NCI-H1436 (cell line): ENCODE data around the gene THAP7.
"Not testable (repeated sequence)": the region's sequence is repeated elsewhere in the genome, so short reads cannot be mapped to it uniquely, and the experiment has no call there.

ENCODE experiments used
- DNase-seq: peaks from one replicate; lab custom pipeline; 2025; lab: John Stamatoyannopoulos, UW

THAP7 gene, protein sequence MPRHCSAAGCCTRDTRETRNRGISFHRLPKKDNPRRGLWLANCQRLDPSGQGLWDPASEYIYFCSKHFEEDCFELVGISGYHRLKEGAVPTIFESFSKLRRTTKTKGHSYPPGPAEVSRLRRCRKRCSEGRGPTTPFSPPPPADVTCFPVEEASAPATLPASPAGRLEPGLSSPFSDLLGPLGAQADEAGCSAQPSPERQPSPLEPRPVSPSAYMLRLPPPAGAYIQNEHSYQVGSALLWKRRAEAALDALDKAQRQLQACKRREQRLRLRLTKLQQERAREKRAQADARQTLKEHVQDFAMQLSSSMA

DNA sequence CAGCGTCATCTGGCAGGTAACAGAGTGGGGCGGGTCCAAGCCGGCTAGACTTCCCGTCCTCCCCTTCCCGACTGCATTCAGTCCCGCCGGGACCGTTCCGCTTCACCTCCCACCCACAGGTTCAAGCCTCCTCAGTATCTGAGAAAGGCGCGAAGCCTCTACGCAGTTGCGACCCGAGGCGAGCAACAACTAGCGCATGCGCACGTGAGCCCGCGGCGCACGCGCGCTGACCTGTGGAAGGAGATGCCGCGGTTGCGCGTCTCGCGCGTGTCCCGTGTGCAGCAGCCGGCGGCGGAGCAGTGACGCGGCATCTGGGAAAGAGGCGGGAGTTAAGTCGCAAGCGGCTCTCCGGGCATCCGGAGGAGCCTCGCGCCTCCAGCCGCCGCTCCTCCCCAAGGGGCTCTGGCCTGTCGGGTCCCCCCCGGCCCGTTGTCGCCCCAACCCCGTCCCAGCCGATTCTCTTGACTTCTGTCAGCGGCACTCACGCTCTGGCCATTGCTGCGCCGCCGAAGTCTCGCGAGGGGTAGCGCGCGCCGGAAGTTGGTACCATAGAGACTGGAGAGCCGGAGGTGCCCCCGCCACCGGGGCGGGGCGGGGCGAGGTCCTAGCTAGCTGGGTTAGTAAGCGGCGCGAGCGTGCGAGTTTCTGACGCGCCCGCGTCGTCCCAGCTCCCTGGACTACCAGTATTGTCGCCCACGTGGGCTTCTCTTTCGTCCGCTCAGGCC is at the start of gene THAP7:
Gene THAP7 (minus strand): TSS at position 518 of the 725 bp plus-strand sequence. CDS start 207 bp downstream, at position 311.
- peak; percentile 92 for DNase-seq

DNA sequence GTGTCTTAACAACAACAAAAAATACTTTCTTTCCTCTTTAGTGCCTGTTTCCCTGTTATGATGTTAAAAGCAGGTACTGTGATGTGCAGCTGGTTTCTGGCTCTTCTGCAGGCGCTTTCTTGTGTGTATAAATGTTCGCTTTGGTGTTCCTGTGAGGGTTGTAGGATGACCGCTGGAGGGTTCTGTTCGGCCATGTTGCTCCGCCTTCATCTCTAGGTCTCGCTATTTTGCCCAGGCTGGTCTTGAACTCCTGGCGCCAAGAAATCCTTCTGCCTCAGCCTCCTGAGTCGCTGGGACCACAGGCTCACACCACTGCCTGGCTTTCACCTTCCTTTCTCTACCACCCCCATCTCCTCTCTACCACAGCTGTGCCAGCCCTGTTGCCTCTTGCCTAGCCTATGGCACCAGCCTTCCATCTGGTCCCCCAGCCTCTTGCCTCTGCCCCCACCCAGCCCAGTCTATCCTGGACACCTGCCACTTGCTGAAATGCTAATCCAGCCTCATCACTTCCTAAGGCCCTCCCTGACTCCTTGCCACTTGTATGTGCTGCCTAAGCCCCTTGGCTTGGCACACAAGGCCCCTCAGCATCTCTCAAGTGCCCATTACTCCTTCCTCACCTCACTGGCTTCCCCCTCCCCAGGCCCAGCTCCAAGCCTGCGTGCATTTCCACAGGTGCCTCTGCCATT is 49.4 kb upstream of the THAP7 start:
- no peak for DNase-seq

DNA sequence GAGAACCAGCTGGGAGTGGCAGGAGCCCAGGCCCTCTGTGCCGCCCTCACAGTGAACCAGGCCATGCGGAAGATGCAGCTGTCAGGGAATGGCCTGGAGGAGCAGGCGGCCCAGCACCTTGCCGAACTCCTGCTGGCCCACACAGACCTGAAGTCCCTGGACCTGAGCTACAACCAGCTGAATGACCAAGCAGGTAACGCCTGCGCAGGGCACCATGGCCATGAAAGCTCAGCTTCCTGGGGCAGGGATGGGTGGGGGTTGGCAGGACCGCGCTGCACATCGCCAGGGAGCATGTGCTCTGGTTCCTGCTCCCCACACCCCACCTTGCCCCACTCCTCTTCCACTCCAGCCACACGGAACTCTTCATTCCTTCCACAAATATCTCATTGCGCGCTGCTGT is 47.0 kb upstream of the THAP7 start:
- not testable (repeated sequence) for DNase-seq

DNA sequence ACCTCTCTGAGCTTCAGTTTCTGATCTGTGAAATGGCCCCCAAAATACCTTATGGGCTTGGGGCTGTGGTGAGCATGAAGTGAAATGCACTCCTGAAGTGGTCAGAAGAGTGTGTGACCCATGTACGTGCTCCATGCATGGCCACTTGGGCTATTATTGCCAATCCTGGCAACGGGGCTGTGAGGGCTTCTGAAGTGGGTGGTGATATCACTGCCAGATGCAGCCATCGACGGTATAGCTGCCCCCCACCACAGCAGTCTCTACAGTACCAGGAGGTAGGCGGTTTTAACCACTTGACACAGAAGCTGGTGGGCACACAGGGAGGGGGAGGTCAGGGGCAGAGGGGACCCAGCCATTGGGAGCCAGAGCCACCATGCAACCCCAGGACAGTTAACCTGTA is 46.5 kb upstream of the THAP7 start:
- not testable (repeated sequence) for DNase-seq

DNA sequence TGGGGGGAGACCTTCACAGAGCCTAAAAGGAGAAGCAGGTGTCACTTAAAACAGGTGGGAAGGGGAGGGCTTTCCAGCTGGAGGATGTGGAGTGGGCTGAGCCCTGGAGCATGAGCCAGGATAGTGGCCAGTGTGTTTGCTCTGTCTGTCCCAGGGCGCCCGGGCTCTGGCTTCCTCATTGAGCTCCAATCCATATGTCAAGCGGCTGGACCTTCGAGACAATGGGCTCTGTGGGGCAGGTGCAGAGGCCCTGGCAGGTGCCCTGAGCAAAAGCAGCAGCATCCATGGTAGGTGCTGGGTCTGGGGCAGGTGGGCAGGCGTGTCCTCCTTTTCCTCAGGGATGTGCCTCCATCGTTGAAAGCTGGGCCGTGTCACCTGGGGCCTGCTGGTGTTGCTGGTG is 45.8 kb upstream of the THAP7 start:
- DNase-seq: no peak

DNA sequence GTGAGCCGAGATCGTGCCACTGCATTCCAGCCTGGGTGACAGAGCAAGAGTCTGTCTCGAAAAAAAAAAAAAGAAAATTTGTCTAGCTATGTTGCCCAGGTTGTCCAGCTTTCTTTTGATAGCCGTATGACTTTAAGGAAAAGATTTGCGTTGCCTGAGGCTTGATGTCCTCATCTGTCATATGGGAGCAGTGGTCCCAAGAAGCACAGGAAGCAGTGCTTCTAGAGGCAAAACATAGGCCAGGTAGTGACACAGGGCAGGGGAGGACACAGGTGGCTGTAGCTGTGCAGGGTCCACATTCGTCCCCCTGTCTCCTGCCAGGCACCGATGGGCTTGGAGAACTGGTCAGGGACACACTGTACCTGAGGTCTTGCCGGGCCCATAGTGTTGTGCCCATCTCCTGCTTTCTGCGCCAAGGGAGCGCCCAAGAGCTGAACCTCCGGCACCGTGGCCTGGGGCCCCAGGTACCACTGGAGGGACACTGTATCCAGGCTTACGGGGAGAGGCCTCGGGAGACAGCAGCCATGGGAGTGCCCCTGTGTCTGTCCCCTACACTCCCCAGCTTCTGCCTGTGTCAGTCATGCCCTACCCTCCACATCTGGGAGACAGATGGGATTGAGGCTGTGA is 45.2 kb upstream of the THAP7 start:
- DNase-seq: no peak

DNA sequence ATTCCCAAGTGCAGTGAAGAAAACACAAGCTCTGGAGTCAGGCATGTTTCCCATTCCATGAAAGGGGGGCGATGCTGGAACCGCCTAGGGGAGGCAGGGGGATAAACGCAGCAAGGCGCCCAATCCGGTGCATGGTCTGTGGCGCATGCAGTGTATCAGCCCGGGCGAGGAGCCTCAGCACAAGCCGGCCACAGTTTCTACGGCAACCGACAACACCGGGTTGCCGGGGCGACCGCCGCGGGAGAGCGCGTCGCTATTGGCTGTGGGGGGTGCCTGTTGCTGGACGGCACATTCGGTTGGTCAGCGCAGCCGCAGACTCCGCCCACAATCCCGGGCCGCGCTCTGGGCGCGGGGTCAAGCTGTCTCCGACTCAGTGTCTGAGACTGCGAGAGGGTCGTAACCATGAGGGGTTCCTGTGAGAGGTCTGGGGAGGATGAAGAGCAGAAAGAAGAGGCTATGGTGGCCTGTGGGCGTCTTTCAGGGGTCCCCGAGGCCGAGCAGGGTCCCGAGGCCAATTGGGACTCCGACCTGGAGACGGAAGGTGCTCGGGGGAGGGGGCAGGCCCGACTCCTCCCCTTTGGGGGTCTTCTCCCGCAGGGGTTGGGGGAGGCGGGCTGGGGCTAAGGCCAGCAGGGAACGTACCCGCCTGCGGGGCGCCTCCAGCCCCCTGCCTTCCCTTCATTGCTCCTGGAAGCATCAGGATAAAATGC is 43.8 kb upstream of the THAP7 start, which contains the start of gene LRRC74B:
Gene LRRC74B (plus strand): TSS at position 362 of the 710 bp plus-strand sequence. CDS start 41 bp downstream, at position 403.
- DNase-seq: peak; percentile 85

DNA sequence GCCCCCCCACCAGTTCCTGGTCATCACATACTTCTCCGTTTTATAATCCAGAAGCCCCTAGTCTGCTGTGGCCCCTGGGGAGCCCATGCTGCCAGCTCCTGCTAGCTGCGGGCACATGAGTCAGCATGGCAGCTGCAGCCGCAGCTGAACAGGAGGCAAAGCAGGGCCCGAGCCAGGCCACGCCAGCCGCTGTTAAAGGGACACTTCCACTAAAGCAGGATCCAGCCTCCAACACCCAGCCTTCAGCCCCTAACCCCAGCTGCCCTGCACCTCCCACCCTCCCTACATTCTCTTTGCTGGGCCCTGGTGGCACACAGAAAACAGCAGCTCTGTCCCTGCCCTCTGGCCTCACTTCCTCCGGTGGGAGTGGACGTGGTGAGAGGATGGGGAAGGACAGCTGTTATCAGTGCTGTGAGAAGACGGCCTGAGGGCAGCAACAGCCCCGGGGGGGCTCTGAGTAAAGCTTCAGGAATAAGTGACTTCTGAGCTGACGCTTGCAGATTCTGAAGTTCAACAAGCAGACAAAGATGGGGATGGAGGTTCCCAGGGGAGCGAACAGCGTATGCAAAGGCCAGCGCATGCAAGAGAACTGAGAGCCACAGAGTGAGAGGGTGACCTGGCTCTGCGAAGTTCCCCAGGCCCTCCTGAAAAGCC is 43.1 kb upstream of the THAP7 start:
- no peak for DNase-seq

DNA sequence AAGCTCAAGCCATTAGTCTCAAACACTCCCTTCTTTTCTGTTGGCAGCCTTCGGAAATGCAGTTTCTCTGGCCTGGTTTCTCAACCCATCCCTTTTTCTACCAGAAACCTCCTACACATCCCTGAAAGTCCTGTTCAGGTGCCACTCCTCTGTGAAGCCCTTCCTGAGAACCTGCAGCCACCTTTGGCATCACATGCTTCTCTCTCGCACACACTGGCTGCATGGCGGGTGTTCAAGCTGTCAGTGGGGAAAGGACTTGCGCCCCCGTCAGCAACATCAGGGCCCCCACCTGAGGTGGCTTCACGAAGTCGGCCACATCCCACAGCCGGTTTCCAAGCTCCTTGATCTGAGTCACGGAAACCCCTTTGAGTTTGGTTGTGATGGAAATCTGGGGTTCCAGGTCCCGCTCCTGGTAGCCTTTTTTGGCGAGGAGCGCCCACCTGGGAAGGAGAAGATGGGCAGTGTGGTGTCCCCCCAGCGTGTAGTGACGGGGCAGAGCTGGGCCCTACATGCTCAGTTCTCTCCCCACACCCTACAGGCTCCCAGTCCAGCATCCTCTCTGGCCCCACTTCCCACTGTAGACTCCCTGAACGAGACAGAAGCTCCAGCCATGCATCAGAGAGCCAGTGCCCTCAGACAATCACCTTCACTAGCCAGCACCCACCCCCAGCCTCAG is 42.1 kb upstream of the THAP7 start:
- DNase-seq: no peak

DNA sequence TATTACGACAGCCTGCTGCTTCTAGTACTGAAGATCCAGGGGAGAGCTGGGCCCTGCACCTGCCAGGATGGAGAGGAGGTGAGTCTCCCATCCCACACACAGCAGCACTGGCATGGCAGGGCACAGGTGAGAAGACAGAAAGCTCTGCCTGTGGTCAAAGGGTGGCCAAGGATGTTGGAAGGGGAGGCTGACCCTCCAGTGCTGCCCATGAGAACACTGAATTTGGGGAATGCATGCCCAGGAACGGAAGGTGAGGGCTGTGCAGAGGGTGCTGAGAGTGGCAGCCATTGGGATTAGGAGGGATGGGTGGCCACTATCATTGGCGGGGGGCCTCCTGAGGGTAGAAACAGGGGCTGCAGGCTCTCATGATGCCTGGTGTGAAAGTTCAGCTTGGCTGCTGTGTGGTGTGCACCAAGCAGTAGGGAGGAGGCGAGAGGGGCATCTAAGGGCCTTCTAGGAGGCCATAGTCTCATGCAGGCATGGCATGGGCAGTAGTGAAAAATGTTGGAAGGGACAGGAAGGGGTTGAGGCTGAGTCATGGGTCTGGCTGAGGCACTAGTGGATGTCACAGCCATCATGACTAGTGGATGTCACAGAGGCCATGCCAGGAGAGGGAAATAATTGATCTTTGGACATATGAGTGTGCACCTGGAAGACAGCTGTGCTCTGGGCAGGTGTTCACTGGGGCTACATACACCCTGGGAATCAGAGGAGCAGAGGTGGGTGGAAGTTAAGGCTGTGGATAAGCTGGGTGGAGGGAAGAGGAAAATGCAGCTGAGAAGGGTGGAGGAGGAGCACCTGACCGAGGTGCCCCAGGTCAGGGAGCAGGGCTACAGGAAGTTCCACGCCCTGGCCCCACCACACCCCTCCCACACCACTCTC is 41.3 kb upstream of the THAP7 start:
- no peak for DNase-seq

DNA sequence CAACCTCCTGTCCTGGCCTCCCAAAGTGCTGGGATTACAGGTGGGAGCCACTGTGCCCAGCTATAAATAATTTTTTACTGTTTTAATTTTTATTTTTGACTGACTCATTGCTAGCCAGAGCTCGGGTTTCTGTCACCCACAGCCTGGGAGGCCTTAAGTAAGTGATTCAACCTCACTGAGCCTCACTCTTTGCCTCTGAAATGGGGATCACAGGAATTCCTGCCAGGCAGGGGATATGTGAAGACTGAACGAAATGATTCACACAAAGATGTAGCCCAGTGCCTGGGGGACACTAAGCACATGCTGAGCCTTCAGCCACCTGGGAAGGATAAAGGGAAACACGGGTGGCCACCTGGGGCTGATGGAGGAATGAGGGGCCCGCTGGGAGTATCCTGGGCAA is 40.0 kb upstream of the THAP7 start:
- no peak for DNase-seq

DNA sequence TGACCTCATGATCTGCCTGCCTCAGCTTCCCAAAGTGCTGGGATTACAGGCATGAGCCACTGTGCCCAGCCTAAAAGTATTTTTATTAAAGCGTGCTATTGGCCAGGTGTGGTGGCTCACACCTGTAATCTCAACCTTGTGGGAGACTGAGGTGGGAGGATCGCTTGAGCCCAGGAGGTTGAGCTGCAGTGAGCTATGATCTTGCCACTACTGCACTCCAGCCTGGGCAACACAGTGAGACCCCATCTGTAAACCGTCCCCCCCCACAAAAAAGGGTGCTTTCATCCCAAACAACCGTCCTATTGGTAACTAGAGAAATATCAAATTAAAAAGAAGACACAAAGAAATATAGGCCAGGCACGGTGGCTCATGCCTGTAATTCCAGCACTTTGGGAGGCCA is 37.2 kb upstream of the THAP7 start:
- DNase-seq: not testable (repeated sequence)

DNA sequence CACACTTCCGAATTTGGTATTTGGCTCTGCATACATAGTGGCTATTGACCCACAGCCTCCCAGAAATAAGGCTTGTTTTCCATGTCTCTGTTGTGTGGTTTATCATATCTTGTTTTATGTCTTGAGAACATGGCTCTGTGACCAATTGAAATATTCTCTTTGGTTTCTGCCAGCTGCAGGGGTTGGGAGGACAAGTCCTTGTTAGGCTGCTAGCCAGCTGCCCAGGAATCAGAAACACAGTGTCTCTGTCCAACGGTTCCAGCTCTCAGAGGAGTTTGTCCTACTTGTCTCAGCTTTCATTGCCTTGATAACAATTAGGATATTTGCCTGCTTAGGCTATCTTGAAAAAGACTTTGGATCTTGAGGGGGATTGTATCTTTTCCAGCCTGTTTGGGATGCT is 36.5 kb upstream of the THAP7 start:
- DNase-seq: no peak

DNA sequence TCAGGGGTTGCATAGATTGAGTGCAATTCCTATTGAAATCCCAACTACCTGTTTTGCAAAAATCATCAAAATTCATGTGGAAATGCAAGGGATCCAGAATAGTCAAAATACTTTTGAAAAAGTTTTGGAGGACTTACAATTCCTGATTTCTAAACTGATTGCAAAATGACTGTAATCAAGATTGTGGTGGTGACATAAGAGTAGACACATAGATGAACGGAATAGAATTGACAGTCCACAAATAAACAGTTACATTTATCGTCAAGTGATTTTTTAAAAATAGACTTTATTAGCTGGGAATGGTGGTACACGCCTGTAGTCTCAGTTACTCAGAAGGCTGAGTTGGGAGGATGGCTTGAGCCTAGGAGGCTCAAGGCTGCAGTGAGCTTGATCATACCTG is 33.1 kb upstream of the THAP7 start:
- DNase-seq: no peak

DNA sequence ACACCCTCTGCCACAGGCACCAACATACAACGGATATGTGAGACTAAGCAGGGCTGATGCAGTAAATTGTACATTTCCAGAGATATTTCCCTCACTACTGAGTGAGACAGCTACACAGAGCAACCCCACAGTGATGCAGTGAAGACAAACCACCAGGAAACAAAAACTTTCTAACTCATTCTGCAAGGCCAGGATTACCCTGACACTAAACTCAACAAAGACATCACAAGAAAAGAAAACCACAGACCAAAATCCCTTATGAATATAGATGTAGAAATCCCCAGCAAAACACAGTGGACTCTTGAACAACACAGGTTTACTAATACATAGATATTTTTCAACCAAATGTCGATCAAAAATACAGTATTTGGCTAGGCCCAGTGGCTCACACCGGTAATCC is 32.0 kb upstream of the THAP7 start:
- no peak for DNase-seq

DNA sequence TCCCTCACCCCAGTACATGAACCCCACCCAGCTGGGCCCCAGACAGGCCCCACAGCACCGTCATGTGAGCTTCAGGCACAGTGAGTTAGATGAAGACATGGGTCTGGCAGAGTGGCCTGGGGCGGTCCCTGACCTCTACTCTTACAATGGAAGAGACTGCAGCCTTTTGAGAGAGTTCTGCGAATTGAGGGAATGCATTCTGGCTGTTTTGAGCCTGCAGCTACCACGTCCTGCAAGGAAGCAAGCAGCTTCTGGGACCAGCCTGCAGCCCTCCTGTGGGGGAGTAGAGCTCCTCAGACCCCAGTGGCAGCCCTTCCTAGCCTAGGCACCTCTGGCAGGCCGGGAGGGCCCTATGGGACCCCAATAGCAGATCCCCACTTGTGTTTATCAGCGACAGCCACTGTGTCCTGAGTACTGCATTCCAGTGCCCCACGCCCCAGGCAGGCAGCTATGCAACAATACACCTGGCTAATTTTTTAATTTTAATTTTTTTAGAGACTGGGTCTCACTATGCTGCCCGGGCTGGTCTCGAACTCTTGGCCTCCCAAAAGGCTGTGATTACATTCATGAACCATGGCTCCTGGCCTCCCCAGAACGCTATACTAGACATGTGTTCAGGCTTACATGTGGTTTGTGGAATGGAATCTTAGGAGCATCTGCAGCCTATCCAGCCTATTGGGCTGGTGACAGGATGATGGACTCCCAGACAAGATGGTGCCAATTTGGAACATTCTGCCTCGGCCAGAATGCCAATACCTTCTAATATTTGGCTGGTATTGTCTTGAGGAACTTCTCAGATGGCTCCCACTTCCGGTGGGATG is 31.2 kb upstream of the THAP7 start:
- no peak for DNase-seq

DNA sequence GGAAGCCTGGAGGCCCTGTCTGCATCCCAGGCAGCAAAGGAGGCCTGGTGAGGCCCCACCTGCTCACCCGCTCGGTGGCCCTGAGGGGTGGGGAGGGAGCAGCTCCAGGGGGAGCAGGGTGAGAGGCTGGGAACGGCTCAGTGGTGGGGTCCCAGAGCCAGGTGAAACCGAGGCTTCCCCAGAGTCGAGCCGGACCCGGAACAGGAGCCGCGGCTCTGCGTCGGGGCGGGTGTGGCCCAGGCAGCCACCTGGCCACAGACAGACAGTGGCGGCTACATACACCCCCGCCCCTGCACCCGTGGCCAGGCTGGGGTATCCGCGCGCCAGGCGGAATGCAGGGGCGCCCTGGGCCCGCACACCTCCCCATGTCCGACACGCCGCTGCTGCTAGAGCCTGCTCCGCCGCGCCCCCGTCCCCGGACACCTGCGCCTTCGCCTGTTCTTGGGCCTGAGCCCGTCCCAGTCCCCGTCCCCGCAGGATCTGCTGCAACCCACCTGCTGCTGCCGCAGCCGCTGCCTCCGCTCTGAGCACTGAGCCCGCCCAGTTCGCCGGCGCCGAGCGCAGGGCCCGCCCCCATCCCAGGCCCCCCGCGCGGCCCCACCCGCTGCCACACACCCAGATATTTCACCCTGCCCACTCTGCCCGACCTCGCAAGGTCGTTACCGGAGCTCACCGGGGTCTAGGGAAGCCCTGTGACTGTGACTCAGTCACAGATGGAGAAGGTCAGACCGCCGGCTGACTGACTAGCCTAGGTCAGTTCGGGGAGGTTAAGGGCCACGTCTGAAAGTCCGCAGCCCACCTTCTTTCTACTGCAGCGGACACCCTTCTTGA is 30.3 kb upstream of the THAP7 start, which contains the start of gene SLC7A4:
Gene SLC7A4 (minus strand): TSS at position 525 of the 831 bp plus-strand sequence. CDS start 749 bp downstream, outside the sequence.
- DNase-seq: peak; percentile 25
